K562 (cell line): ENCODE data around the gene USP14. TPM values are rescaled to one million over a fixed set of nuclear protein-coding genes. Genes with fewer than 3 reads are reported as not detected.

Experiments used
- ATF4 ChIP-seq: fragments of 450-650 bp; formaldehyde crosslinking; IDR thresholded peaks from 2 replicates; pipeline ENCODE4 v1.4.0; 2022; ENCODE audit warnings: mild to moderate bottlenecking, moderate library complexity
- CHD4 ChIP-seq: fragments of 200-600 bp; sonication (generic); IDR thresholded peaks from 3 replicates; pipeline ENCODE4 v1.6.1; 2012; ENCODE audit warnings: low read depth, mild to moderate bottlenecking, mixed read lengths, low read length, inconsistent platforms; ENCODE audit not compliant: insufficient read depth, insufficient replicate concordance, poor library complexity, severe bottlenecking
- CXXC5 ChIP-seq: fragments of 250-450 bp; sonication (Bioruptor Pico); IDR thresholded peaks from 2 replicates; pipeline ENCODE4 v1.8.0; 2022; ENCODE audit warnings: inconsistent platforms, mild to moderate bottlenecking, moderate library complexity
- DIDO1 ChIP-seq: fragments of 450-650 bp; IDR thresholded peaks from 2 replicates; pipeline ENCODE4 v1.6.1; 2016; ENCODE audit warnings: low read depth, missing biosample characterization, missing genetic modification characterization
- ESRRB ChIP-seq: fragments of 250-450 bp; sonication (Bioruptor Pico); IDR thresholded peaks from 2 replicates; pipeline ENCODE4 v1.5.0; 2020; ENCODE audit warnings: mild to moderate bottlenecking, moderate library complexity, borderline replicate concordance
- ETV6 ChIP-seq, 3 experiments: fragments of 150-350 bp in 1 of 3; sonication (generic) in 1 of 3; formaldehyde crosslinking in 1 of 3; IDR thresholded peaks; 2 replicates each; pipeline versions ENCODE4 v1.6.1 to v1.8.0; 2014 to 2022; ENCODE audit warnings: borderline replicate concordance in 2 of 3, low read depth in 2 of 3, antibody characterized with exemption in 1 of 3, low read length in 1 of 3, mild to moderate bottlenecking in 1 of 3, missing genetic modification reagents in 1 of 3
- FOXA3 ChIP-seq, 2 experiments: fragments of 450-650 bp in 1 of 2; sonication (generic) in 1 of 2; formaldehyde crosslinking; IDR thresholded peaks in 1 of 2; conservative IDR thresholded peaks in 1 of 2; 2 replicates each; pipeline versions ENCODE4 v1.4.0 to v1.8.0; 2020 to 2022; ENCODE audit warnings: mild to moderate bottlenecking in 2 of 2, missing genetic modification reagents in 1 of 2
- GATAD2B ChIP-seq: fragments of 450-650 bp; IDR thresholded peaks from 2 replicates; pipeline ENCODE4 v1.6.1; 2017; ENCODE audit warnings: mild to moderate bottlenecking, borderline replicate concordance
- KDM1A ChIP-seq, 2 experiments: fragments of 450-650 bp; IDR thresholded peaks; 2 replicates each; pipeline ENCODE4 v1.6.1; 2016; ENCODE audit warnings: mild to moderate bottlenecking in 2 of 2
- KDM2B ChIP-seq: fragments of 250-450 bp; sonication (Bioruptor Pico); IDR thresholded peaks from 2 replicates; pipeline ENCODE4 v1.8.0; 2021; ENCODE audit warnings: mild to moderate bottlenecking, moderate library complexity
- MYBL2 ChIP-seq, 2 experiments: fragments of 450-650 bp in 1 of 2; sonication (generic) in 1 of 2; formaldehyde crosslinking in 1 of 2; IDR thresholded peaks; 2 replicates each; pipeline versions ENCODE4 v1.6.1 to v1.8.1; 2017 to 2022; ENCODE audit warnings: borderline replicate concordance in 1 of 2, inconsistent platforms in 1 of 2, low read depth in 1 of 2, mild to moderate bottlenecking in 1 of 2, missing genetic modification reagents in 1 of 2, moderate library complexity in 1 of 2
- POLR2G ChIP-seq: fragments of 200-400 bp; formaldehyde crosslinking; IDR thresholded peaks from 2 replicates; pipeline ENCODE4 v1.6.1; 2017; ENCODE audit warnings: low read depth, mild to moderate bottlenecking, antibody characterized with exemption, low read length, moderate library complexity
- SRF ChIP-seq, 2 experiments: fragments of 250-450, 450-650 bp in 1 of 2; sonication (Bioruptor Pico) in 1 of 2; sonication (generic) in 1 of 2; formaldehyde crosslinking; IDR thresholded peaks; 2 replicates each; pipeline versions ENCODE4 v1.5.0 to v1.5.1; 2020 to 2022; ENCODE audit warnings: mild to moderate bottlenecking in 1 of 2, missing genetic modification reagents in 1 of 2
- STAT6 ChIP-seq: sonication (generic); formaldehyde crosslinking; IDR thresholded peaks from 2 replicates; pipeline ENCODE4 v1.8.1; 2023; ENCODE audit warnings: mild to moderate bottlenecking, missing genetic modification reagents
- TRIM28 ChIP-seq: fragments of 450-650 bp; IDR thresholded peaks from 2 replicates; pipeline ENCODE4 v1.6.1; 2017
- ZBTB7A ChIP-seq: IDR thresholded peaks from 2 replicates; pipeline ENCODE4 v1.6.1; 2011; ENCODE audit warnings: low read depth, mild to moderate bottlenecking, low read length, moderate library complexity, borderline replicate concordance; ENCODE audit not compliant: control insufficient read depth
- ZBTB9 ChIP-seq: fragments of 450-650 bp; formaldehyde crosslinking; IDR thresholded peaks from 2 replicates; pipeline ENCODE4 v1.4.0; 2020; ENCODE audit warnings: mild to moderate bottlenecking, moderate library complexity
- ZNF316 ChIP-seq: fragments of 450-650 bp; IDR thresholded peaks from 2 replicates; pipeline ENCODE4 v1.6.1; 2016
- ZNF589 ChIP-seq: fragments of 200-800 bp; sonication (Bioruptor generic); IDR thresholded peaks from 2 replicates; pipeline ENCODE4 v1.6.1; 2016; ENCODE audit warnings: low read depth, missing genetic modification characterization, missing compliant biosample characterization
- ZNF766 ChIP-seq: fragments of 200-800 bp; sonication (Bioruptor generic); conservative IDR thresholded peaks from 2 replicates; pipeline ENCODE4 v1.6.1; 2016; ENCODE audit warnings: missing genetic modification characterization, missing compliant biosample characterization
- polyA plus RNA-seq, 8 experiments: library from polyadenylated mRNA; depleted of rRNA in 4 of 8; stranded (reverse) in 5 of 8; unstranded in 3 of 8; fragments of >200 nt; fragmentation: Nextera tagmentation in 2 of 8; fragmentation: Illumina TruSeq in 1 of 8; extraction: Ambion mirVana in 2 of 8; extraction: Trizol in 1 of 8; gene quantifications; 2 replicates each; pipeline versions ENCODE4 v1.2.1 to v1.2.3, GENCODE V29; 2011 to 2014; ENCODE audit warnings: inconsistent platforms in 1 of 8, missing spikeins in 1 of 8
- total RNA-seq, 7 experiments: library from RNA; depleted of rRNA in 6 of 7; stranded (reverse); fragments of >200 nt in 6 of 7; fragmentation: Illumina TruSeq in 2 of 7; extraction: Trizol in 2 of 7; gene quantifications; 2 replicates each; pipeline versions ENCODE4 v1.2.1 to v1.2.3, GENCODE V29; 2011 to 2021; ENCODE audit warnings: low replicate concordance in 1 of 7

The USP14 gene
- total and polyA plus RNA-seq, 9 of the 15 experiments (the other 6 are each of a cell fraction or from before 2014, with no cell fraction given) = 18.7 to 129 (median 40.3) TPM

- TF ChIP-seq STAT6 (CRISPR knock-in tag) = no peak; the same call in 1 of the 2 replicates
- TF ChIP-seq POLR2G = peak; percentile 96
- no peak for TF ChIP-seq ETV6 (IDR thresholded peaks at IDR 0.05; ENCODE audit: borderline replicate concordance in 1 of 2, low read depth in 2 of 2, low read length in 1 of 2)
- TF ChIP-seq ETV6 (CRISPR knock-in tag; IDR thresholded peaks at IDR 0.05; ENCODE audit: borderline replicate concordance) = peak; percentile 94
- TF ChIP-seq ZBTB7A = 0 out of 2 replicates have a peak, but pooled peaks have one; percentile 16
- TF ChIP-seq ESRRB (CRISPR knock-in tag) = no peak
- TF ChIP-seq FOXA3 (CRISPR knock-in tag; conservative IDR thresholded peaks at IDR 0.05 in 1 of 2, IDR thresholded peaks at IDR 0.05 in 1 of 2) = peak in 1 of 2 experiments; percentile 80; a peak in 2 of 4 replicates
- peak; percentile 97 for TF ChIP-seq CXXC5 (CRISPR knock-in tag)
- peak; percentile 88; the same call in 1 of the 2 replicates for TF ChIP-seq GATAD2B
- TF ChIP-seq ZBTB9 (CRISPR knock-in tag) = peak; percentile 38; the same call in 1 of the 2 replicates
- 0 out of 2 replicates have a peak, but pooled peaks have one; percentile 67 for TF ChIP-seq ATF4 (CRISPR knock-in tag)
- TF ChIP-seq KDM1A (IDR thresholded peaks at IDR 0.05) = no peak
- no peak for TF ChIP-seq ZNF766
- no peak for TF ChIP-seq ZNF589 (CRISPR knock-in tag)
- no peak for TF ChIP-seq DIDO1
- TF ChIP-seq CHD4 = no peak
- TF ChIP-seq ZNF316 = peak; percentile 72
- no peak for TF ChIP-seq MYBL2 (IDR thresholded peaks at IDR 0.05; ENCODE audit: low read depth)
- peak; percentile 74; the same call in 1 of the 2 replicates for TF ChIP-seq MYBL2 (CRISPR knock-in tag; IDR thresholded peaks at IDR 0.05; ENCODE audit: borderline replicate concordance)
- peak; percentile 66; the same call in 1 of the 2 replicates for TF ChIP-seq KDM2B
- no peak for TF ChIP-seq TRIM28
- peak in 1 of 2 experiments; percentile 50; a peak in 1 of 4 replicates for TF ChIP-seq SRF (CRISPR knock-in tag; IDR thresholded peaks at IDR 0.05)
Observed at GRCh38 chr18:158128-159036, at the start of gene USP14 (continued).
